DMS53 (cell line): ENCODE results near the gene AATF.

Experiments
- DNase-seq: peaks from one replicate; lab custom pipeline; 2025; lab: John Stamatoyannopoulos, UW

The AATF gene, protein sequence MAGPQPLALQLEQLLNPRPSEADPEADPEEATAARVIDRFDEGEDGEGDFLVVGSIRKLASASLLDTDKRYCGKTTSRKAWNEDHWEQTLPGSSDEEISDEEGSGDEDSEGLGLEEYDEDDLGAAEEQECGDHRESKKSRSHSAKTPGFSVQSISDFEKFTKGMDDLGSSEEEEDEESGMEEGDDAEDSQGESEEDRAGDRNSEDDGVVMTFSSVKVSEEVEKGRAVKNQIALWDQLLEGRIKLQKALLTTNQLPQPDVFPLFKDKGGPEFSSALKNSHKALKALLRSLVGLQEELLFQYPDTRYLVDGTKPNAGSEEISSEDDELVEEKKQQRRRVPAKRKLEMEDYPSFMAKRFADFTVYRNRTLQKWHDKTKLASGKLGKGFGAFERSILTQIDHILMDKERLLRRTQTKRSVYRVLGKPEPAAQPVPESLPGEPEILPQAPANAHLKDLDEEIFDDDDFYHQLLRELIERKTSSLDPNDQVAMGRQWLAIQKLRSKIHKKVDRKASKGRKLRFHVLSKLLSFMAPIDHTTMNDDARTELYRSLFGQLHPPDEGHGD

DNA sequence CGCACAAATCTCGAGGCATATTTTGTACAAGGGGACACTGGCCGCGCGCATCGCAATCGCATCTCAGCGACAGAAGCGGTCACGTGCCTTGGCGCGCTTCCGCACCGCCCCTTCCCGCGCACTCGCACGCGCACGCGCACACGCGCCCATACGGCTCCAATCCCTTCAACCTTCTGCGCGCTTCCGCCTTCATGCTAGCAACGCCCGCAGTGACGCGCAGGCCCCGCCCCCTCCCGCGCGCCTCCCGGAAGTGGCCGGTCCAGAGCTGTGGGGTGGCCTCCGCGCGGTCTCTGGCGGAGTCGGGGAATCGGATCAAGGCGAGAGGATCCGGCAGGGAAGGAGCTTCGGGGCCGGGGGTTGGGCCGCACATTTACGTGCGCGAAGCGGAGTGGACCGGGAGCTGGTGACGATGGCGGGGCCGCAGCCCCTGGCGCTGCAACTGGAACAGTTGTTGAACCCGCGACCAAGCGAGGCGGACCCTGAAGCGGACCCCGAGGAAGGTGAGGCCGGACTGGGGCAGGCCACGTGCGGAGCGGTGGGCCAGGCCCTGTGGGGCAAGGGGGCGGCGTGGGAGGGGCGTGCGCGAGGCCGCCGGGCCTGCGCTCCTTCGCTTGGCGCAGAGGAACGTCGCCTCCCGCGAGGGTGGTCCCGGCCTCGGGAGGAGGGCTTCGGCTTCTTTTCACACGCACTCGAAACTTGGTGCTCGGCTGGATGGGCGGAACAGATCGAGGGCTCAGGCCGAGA lies at the start of gene AATF:
Gene AATF (plus strand): TSS at position 238 of the 744 bp plus-strand sequence. CDS start 172 bp downstream, at position 410.
- DNase-seq: peak; percentile 97

DNA sequence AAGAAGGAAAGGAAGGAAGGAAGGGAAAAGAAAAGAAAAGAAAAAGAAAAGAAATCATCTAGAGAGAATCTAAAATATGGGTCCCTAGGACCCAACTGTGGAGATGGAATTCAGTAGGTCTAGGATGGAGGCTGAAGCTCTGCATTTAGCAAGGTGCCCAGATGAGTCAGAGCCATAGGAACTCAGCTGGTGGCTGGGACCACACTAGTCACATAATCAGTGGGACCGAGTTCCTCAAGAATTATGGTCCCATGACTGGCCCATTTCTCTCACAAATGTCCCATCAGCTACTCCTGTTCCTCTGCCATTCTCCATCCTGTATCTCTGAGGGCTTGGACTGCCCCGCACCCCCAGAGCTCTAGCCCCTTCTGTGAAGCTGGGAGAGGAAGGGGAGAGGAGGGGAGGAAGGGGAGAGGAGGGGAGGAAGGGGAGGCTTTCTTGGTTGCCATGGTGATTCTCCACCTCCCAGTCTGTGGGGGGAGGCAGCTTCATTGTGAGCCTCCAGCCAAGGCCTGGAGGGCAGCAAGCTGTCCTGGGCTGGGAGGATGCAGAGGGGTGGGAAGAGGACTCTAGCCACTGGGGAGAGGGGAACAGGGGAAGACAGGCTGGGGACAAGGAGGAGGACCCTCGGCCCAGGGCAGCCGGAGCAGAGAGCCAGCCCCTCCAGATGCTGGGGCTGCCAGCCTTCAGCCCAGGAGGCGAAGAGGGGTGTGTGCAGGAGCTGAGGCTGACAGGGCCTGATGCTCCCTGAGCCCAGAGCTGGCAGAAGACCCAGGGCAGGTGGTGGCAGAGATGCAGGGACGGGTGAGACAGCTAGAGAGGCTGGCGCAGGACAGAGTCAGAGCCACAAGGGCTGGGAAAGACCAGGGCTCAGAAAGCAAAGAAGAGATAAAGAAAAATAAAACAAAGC lies 49.2 kb upstream of the AATF start:
- DNase-seq: no peak

DNA sequence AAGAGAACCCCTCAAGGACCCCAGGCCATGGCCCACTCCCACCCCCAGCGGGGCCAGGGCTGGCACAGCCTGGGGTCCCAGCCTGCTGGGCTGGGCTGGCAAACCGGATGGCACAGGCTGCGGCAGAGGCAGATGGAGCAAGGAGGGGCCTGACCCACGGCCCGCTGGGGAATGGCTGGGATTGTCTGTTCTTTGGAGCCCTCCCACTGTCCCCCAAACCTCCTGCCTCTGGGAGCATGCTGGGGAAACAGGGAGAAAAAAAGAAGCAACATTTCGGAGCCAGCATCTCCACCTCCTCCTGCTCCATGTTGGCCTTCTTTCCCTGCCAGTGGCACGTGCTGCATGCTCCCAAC lies 48.6 kb upstream of the AATF start:
- DNase-seq: no peak

DNA sequence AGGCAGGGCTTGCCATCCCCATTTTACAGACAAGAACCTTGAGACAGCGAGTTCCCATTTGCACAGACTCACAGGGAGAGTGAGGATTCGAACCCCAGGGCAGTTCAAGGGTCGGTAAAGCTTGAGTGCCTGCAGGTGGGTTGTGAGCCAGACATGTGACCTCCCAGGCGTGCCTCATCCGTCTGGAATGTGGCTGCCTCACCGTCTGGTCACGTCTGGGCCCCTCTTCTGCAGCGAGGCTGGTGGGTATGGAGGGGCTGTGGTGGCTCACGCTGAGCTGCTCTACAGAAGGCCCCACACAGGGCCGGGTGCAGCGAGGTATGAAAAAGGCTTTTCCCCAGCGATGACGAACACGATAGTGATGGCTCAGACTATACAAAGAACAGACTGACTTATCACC lies 47.2 kb upstream of the AATF start:
- DNase-seq: peak; percentile 7

DNA sequence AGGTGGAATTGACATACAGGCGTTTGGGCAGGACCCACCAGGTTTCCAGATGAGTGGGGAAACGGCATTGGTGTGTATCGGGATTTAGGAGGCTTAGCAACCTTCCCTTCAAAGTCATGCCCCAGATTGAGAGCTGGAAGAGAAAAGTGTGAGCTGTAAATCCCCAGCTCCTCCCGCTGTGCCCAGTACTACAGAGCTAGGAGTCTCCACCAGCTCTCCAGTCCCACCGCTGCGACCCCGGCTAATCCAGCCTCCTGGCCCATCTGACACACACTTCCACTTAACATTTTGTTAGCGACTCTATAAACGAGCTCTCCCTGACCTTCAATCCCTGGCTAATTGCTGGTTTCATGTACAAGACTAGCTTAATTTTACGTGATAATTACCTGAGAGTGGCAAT lies 41.3 kb upstream of the AATF start:
- no peak for DNase-seq

DNA sequence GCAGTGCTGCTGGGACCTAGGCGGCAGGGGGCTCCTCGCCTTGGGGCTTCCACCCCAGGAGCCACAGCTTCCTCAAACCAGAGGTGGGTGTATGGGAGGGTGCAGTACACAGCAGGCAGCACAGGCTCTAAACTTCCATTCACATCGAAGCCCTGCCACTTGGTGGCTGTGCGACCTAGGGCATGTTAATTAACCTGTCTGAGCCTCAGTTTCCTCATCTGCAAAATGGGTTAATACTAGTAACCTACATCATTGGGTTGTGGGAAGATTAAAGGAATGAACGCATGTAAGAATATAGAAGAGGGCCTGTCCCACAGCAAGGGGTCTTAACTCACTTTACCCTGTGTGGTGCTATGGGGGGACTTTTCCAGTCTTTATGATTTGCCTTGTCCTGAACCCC lies 38.2 kb upstream of the AATF start:
- no peak for DNase-seq

DNA sequence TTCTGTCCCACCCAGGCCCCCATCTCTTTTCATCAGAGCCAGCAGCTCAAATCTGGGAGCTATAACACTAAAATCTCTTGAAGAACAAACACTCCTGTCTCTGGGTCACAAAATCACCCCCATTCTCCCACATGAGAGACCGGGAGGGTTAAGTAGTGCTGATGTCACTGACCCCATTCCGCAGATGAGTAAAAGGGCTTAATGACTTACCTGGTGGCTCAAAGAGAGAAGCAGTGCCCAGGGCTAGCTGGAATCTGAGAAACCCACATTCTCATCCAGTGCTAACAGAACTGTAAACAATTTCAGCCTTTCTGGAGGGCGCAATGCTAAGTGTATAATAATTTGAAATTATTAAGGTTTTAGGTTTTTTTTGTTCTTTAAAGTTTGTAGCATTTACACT lies 37.8 kb upstream of the AATF start:
- no peak for DNase-seq

DNA sequence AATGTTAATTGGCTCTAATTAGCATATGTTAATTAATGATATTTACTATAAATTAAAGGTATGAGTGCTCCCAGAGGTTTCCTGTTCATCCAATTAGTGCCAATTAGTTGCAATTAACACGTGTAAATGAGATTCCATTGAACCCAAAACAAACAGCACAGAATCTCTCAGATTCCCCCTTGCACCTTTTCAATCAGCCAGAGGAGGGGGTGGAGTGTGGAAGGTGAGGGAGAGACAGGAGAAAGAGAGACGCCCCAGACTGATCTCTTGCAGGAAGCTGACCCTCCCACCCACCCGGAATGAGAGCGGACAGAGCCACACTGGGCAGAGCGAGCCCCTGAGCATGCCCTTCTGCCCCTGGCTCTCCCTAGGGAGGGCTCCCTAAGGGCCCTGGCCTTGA lies 35.6 kb upstream of the AATF start:
- no peak for DNase-seq

DNA sequence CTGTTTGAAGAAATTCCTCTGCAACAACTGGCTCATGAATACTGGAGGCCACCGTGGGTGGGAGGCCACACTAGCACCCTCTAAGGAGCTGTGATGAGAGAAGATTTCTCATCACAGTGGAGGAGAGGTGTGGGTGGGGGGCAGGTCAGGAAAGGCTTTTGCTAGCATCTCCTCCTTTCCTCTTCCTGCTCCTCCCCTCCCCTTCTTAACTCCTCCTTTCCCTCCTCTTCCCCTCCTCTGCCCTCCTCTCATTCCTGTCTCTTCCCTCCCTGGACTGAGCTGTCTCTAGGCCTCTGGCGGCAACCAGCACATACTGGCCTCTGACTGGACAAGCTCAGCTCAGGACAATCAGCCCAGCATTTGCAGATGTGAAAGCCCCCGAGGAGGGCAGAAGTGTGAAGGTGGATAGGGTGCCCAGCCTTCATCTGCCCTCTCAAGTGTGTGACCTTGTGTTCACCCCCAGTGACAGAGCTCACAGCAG lies 30.5 kb upstream of the AATF start:
- no peak for DNase-seq

DNA sequence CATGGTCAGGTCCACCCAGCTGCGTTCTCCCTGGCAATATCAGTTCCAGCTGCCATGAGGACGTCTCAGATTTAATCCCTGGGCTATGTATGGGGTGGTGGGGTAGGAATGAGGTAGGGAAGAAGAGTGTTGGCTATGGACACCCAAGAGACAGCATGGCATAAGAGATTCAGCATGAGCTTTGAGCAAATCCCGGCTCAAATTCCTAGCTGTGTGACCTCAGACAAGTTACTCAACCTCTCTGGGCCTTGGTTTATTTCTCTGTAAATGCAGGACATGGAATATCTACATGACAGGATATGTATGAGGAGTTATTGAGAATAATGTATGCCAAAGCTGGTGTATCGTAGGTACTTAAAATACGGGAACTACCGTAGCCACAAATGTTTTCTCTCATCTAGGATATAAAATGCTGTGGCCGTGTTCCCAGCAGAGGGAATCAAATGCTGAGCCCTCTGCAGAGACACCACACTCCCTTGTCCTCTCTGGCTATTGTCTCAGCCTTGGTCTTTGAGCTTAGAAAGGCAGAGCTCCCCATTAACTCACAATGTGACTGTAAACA lies 29.3 kb upstream of the AATF start:
- no peak for DNase-seq

DNA sequence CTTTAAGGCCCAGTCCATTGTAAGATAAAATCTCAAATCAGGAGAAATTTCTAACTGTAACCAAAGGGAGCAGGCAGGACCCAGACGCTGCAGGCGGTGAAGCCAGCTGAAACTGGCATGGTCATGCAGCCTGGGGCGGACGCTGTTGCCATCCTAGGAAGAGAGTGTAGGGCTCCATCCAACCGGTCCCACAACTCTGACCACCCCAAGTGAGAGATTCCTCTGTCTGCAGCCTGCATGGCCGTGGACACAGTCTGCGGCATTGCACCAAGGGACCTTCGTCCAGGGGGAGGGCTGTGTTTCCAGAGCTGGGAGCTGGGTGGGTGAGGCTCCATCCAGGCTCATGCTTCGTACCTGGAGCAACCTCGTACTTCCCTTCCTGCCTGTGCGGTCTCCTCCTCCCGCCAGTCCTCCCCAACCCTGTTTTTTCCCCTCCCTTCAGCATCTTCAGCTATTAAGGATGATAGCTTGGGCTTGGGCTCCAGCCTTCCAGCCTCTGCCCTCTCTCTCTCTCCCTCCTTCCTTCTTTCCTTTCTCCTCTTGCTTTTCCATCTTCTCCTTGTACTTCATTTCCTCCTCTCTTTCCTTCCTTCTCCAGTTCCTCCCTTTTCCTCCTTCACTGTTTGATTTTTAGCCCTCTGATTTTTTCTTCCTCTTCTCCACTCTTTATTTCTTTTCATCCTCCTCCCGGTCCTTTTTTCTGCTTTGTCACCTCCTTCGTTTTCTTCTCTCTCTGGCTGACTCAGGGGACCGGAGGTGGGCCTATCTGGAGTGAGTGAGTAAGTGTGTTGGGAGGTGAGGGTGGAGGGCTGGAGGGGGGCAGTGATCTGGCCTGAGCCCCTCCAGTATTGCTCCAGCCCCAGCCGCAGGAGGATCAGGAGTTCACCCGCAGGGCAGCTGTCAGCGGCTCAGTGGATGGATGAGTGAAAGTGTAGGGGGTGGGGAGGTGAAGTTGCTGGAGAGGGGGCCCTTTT lies 28.4 kb upstream of the AATF start:
- DNase-seq: no peak

DNA sequence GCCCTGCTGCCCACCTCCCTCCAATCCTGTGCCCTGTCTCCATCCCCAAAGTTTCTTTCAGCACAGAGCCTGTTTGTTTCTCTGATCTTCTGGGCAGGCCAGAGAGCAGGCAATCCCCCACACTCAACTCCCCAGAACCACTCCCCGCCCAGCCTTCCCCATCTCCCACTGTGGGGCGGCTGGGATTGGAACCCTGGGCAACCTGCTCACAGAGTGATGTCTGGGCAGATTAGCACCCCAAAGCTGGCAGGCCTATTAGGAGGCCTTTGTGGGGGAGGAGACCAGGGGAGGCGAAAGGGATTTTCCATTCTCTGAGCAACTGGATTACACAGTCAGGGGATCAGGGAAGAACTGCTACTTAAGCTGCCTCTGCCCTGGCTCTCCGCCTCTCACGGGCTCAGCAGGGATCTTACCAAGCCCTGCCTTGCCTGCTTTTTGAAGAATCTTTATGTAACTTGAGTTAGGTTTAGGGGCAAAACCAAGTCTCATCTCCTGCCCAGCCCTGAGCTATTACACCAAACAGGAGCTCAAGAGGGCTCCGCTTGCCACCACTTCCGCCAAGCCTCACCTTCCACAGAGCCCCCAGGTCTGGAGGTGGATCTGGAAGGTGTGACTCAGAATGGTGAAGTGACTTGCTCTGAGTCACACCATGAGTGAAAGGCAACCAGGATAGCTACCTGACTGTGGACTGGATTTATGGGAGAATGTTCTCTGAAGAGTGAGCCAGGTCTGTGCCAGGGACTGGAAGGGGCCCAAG lies 27.5 kb upstream of the AATF start:
- DNase-seq: peak; percentile 67

DNA sequence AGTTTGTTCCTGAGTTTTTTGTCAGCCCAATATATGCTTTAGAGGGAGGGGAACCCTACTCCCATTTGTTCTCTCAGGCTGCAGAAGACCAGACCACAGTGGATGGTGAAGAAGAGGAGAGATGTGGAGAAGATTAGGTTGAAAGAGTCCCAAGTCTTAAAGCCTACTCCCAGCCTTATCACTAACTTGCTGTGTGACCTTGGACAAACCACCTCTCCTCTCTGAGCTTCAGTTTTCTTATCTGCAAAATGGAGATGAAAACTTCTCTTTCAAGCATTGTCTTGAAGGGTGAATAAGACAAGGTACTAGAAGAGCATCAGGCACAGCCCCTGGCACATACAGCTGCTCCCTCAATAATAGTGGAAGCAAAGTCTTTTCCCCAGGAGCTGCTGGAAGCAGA lies 26.6 kb upstream of the AATF start:
- DNase-seq: no peak

DNA sequence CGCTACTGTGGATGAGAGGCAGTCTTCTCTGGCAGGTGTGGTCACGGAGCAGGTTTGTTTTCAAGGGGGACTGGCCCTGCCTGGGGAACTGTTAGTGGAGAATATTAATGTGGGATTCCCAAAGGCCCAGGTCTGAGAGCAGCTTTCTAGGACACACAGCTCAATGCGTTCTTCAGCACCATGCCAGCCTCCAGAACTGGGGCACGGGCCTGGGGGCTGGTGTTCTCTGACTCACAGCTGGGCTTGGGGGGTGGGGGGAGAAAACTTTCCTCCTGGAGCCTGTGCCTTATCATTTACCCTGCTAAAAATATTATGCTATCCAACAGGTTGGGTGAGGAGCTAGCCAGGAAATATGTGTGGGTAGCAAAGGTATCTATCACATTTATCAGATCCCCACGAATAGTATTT lies 24.9 kb upstream of the AATF start:
- no peak for DNase-seq

DNA sequence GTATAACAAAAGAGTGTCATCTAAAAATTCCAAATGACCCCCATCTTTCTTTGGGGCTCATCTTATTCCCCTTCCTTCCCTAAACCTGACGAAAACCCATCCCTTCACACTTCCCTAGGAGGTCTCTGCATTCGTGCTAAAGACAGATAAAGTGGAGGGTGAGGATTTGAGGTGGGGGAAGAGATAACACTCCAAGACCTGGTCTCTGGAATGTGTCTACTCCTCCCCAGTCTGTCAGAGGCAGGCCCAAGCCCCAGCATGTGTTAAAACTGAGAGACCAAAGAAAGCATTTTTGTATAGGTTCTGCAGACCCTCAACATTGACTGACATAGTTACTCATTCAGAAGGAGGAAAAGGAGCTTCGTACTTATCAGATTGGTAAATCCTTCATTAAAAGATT lies 22.5 kb upstream of the AATF start:
- DNase-seq: no peak

DNA sequence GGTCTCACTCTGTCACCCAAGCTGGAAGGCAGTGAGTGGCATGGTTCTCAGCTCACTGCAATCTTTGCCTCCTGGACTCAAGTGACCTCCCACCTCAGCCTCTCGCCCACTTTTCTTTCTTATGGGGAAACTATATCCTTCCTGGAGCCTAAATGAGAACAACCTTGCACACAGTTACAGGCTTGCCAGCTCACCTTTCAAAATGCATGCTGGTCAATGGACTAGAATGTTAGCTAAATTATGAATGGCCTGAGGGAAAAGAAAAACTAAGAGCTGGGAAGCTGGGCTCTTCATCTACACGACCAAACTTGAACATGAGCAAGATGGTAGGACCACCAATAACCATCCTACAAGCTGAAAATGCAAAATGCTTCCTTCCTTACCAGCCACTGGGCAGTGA lies 22.1 kb upstream of the AATF start:
- no peak for DNase-seq

DNA sequence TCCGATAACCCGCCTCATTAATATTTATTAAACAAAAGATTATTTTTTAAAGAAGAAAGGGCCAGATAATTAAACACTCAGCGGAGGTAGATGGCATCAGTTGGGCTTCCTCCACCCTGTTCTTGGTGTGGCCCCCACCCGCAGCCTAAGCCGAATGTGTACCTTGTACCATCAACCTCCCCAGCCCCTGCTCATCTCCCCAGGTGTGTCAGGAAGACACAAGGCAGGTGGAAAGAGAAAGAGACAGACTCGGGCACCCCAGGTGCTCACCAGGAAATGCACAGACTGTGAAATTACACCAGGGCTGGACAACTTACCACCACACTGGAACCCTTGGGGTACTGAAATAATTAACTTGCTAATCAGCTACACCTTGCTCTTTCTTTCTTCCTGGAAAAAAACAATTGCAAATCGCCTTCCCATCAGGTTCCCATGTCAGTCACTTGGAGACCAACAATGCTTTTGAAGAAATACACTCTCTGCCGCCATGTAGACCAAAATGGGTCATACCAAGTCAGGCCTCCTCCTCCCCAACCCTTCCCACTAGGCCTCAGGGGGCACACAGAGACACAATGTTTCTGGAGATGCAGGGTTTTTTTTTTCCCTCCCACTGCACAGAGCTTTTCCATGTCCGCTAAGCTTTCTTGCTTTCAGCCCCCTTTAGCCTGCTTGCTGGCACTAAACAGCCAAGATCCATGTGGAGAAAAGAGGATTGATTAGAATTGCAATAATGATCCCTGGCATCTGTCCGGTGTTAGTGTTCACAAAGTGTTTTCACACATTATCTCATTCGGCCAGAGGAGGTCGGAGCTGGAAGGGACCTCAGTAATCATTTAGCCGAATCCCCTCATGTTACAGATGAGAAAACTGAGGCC lies 20.0 kb upstream of the AATF start:
- no peak for DNase-seq

DNA sequence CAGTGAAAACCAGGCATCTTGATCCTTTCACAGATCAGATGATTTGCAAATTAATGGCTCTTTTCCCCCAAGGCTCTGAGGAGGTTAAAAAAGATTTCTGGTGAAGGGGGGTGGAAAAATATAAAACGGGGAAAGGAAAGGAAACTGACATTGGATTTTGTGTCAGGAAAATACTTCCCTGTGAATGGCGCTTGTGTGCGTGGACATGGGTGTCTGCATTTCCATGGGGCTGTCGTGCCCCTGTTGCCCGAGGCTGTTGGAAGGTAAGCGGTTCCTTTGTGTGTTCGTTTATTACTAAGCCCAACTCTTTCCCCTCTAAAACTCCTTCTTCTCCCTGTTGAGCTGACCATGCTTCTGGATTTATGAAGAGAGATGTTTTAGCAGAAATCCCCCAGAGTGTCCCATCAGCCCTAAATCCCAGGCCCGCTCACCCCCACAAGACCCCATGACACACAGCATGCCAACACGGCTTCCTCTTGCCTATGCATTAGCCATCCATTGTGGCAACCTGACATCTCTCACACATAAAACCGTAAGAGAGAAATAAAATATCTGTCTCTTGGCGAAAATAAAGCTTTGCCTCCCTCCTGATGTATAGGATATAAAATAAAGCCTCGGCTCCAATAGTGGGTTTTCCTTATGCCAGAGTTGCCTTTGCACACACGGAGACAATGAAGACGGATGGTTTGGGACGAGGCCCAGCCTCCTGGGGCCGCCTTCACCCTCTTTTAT lies 18.7 kb upstream of the AATF start:
- DNase-seq: no peak
